ENCODE data around the gene MBD6.
"Not testable (repeated sequence)": the region's sequence is repeated elsewhere in the genome, so short reads cannot be mapped to it uniquely, and the experiment has no call there.

DNA sequence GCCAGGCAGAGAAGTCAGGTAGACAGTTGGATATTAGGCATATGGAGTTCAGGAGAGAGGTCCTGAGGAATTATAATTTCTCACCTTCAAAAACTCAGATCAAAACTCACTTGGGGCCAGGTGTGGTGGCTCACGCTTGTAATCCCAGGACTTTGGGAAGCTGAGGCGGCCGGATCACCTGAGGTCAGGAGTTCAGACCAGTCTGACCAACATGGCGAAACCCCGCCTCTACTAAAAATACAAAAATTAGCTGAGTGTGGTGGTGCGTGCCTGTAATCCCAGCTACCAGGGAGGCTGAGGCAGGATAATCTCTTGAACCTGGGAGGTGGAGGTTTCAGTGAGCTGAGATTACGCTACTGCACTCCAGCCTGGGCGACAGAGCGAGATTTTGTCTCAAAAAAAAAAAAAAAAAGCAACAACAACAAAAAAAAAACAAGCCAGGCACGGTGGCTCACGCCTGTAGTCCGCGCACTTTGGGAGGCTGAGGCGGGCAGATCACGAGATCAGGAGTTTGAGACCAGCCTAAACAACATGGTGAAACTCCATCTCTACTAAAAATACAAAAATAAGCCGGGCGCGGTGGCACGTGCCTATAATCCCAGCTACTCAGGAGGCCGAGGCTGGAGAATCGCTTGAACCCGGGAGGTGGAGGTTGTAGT lies 20.2 kb upstream of the MBD6 start:
- not testable (repeated sequence) for TF ChIP-seq LEF1 (IDR thresholded peaks at IDR 0.05; ENCODE audit: borderline replicate concordance); ARNT (IDR thresholded peaks at IDR 0.05); L3MBTL2 (conservative IDR thresholded peaks at IDR 0.05); SP1 (IDR thresholded peaks at IDR 0.05); FOXK2 (IDR thresholded peaks at IDR 0.05); SUZ12 (IDR thresholded peaks at IDR 0.05); HDGF (IDR thresholded peaks at IDR 0.05; ENCODE audit: borderline replicate concordance)

All from HEK293T (cell line).